OCI-LY3 (cell line): ENCODE data around the gene ABO.

Experiments
- H2AFZ ChIP-seq: fragments of 200-600, 300-600 bp; shearing (Covaris generic); 2 replicates; pipeline ENCODE4 v1.6.0; 2014; ENCODE audit warnings: antibody characterized with exemption, low read depth, low read length
- H3K27ac ChIP-seq: fragments of 200-600, 300-600 bp; sonication (generic); 2 replicates; pipeline ENCODE4 v1.5.1; 2014; ENCODE audit warnings: mild to moderate bottlenecking, low read length, moderate library complexity, mixed read lengths
- H3K27me3 ChIP-seq: fragments of 200-600, 300-600 bp; sonication (generic); 2 replicates; pipeline ENCODE4 v1.6.1; 2014; ENCODE audit warnings: low read depth, low read length, mixed read lengths
- H3K36me3 ChIP-seq: fragments of 200-600, 300-600 bp; sonication (generic); replicated peaks from 2 replicates; pipeline ENCODE3; 2014; ENCODE audit warnings: low read depth, low read length, mixed read lengths
- H3K4me1 ChIP-seq: fragments of 300-600, 200-600 bp; sonication (generic); 2 replicates; pipeline ENCODE4 v1.6.1; 2014; ENCODE audit warnings: low read length, mixed read lengths
- H3K4me2 ChIP-seq: fragments of 200-600, 300-600 bp; sonication (generic); 2 replicates; pipeline ENCODE4 v1.6.1; 2014; ENCODE audit warnings: low read length, mixed read lengths
- H3K4me3 ChIP-seq: fragments of 300-600, 200-600 bp; sonication (generic); 2 replicates; pipeline ENCODE4 v1.5.1; 2014; ENCODE audit warnings: antibody characterized with exemption, mild to moderate bottlenecking, low read length, moderate library complexity
- H3K79me2 ChIP-seq: fragments of 300-600, 200-600 bp; shearing (Covaris generic); 2 replicates; pipeline ENCODE4 v1.6.1; 2014; ENCODE audit warnings: mild to moderate bottlenecking, low read length, mixed read lengths
- H3K9ac ChIP-seq: fragments of 300-600, 200-600 bp; shearing (Covaris generic); 2 replicates; pipeline ENCODE4 v1.6.0; 2014; ENCODE audit warnings: mild to moderate bottlenecking, low read length, moderate library complexity
- H3K9me3 ChIP-seq: fragments of 200-600, 300-600 bp; shearing (Covaris generic); 2 replicates; pipeline ENCODE4 v1.6.1; 2014; ENCODE audit warnings: low read length, mixed read lengths; ENCODE audit not compliant: insufficient read depth
- H4K20me1 ChIP-seq: fragments of 200-600, 300-600 bp; sonication (generic); 2 replicates; pipeline ENCODE4 v1.6.1; 2016; ENCODE audit warnings: low read length, mixed read lengths; ENCODE audit not compliant: insufficient read depth
- EZH2phosphoT487 ChIP-seq: fragments of 200-600 bp; shearing (Covaris generic); IDR thresholded peaks from 2 replicates; pipeline ENCODE4 v1.6.1; 2018; ENCODE audit warnings: antibody characterized with exemption, mixed run types, low read depth
- TF ChIP-seq, protein P1 (sequence below): fragments of 200-600, 300-600 bp; sonication (generic); IDR thresholded peaks from 2 replicates; pipeline ENCODE4 v1.5.1; 2014; ENCODE audit warnings: antibody characterized with exemption, low read length, low read depth

Gene ABO

DNA sequence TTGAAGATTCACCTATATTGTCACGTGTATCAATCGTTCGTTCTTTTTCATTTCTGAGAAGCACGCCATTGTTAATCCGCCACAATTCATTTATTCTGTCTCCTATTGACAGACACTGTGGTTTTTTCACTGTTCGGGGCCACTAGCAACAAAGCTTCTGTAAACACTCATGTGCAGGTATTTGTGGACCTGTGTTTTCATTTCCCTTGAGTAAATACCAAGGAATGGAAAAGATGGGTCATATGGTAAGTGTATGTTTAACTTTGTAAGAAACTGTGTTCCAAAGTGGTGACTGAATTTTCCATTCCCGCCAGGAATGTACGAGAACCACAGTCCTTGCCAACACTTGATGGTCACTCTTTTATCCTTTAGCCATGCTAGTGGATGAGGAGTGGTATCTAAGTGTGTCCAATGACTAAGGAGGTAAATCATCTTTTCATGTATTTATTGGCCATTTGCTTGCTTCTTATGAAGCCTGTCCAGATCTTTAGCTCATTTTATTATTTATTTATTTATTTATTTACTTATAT is 10.7 kb downstream of the ABO start:
- H3K4me1 ChIP-seq: no peaks in the 10 kb centered on the region
- TF ChIP-seq EZH2phosphoT487: no peak
- TF ChIP-seq, protein P1, sequence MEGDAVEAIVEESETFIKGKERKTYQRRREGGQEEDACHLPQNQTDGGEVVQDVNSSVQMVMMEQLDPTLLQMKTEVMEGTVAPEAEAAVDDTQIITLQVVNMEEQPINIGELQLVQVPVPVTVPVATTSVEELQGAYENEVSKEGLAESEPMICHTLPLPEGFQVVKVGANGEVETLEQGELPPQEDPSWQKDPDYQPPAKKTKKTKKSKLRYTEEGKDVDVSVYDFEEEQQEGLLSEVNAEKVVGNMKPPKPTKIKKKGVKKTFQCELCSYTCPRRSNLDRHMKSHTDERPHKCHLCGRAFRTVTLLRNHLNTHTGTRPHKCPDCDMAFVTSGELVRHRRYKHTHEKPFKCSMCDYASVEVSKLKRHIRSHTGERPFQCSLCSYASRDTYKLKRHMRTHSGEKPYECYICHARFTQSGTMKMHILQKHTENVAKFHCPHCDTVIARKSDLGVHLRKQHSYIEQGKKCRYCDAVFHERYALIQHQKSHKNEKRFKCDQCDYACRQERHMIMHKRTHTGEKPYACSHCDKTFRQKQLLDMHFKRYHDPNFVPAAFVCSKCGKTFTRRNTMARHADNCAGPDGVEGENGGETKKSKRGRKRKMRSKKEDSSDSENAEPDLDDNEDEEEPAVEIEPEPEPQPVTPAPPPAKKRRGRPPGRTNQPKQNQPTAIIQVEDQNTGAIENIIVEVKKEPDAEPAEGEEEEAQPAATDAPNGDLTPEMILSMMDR: no peak
- no peak overlapping the region for H2AFZ ChIP-seq
- no peak overlapping the region for H3K4me2 ChIP-seq
- no peaks in the 10 kb centered on the region for H3K79me2 ChIP-seq
- H3K27me3 ChIP-seq: peaks cover 6% of the 10 kb centered on the region; the same call in 1 of the 2 replicates
- H3K4me3 ChIP-seq: no peak overlapping the region
- no peaks in the 10 kb centered on the region for H4K20me1 ChIP-seq
- H3K9ac ChIP-seq: no peak overlapping the region
- no peaks in the 10 kb centered on the region for H3K9me3 ChIP-seq
- no peak overlapping the region for H3K27ac ChIP-seq
- no peaks in the 10 kb centered on the region for H3K36me3 ChIP-seq

DNA sequence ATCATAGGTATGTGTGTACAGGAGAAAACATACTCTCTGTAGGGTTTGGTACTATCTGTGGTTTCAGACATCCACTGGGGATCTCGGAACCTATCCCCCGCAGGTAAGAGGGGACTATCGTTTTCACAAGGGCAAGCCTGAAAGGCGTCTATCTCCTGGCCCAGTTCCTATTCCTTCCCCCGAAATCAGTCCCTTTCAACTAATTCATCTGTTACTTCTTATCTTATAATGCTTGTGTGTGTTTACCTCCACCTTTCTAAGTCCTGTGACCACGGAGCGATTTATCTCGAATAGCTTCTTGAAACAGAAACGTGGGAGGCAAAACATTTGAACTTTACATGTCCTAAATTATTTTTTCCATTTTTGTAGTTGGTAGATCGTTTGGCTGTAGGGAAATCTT is 11.4 kb downstream of the ABO start:
- no peak overlapping the region for H3K27ac ChIP-seq
- H3K9me3 ChIP-seq: no peaks in the 10 kb centered on the region
- no peaks in the 10 kb centered on the region for H3K4me1 ChIP-seq
- H3K9ac ChIP-seq: no peak overlapping the region
- no peaks in the 10 kb centered on the region for H3K36me3 ChIP-seq
- H3K4me2 ChIP-seq: no peak overlapping the region
- H2AFZ ChIP-seq: no peak overlapping the region
- H3K79me2 ChIP-seq: no peaks in the 10 kb centered on the region
- H3K4me3 ChIP-seq: no peak overlapping the region
- TF ChIP-seq EZH2phosphoT487: no peak
- TF ChIP-seq, protein P1: no peak
- no peaks in the 10 kb centered on the region for H4K20me1 ChIP-seq
- H3K27me3 ChIP-seq: peaks cover 6% of the 10 kb centered on the region; the same call in 1 of the 2 replicates

DNA sequence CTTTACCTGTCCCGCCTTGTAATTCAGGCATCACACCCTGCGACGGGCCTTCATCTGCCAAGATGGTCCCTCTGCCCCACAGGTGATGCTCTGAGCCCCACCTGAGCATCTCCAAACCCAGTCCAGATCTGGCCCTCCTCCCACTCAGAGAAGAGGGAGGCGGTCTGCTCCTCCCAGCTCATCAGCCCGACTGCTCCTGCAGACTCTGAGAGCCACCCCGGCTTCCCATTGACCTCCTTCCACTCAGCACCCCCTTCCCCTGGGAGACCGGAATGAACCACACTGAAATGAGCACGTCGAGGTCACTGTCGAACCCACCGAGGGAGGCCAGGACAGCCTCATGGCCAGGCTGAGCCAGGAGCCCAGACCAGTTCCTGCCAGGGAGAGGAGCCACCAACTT is 12.8 kb downstream of the ABO start:
- Histone ChIP-seq H3K4me1 (no peaks in the 10 kb centered on the region), H3K36me3 (no peaks in the 10 kb centered on the region), H3K4me3 (no peak overlapping the region), H3K27ac (no peak overlapping the region), H4K20me1 (no peaks in the 10 kb centered on the region), H3K9ac (no peak overlapping the region), H3K79me2 (no peaks in the 10 kb centered on the region), H3K4me2 (no peak overlapping the region), H2AFZ (no peak overlapping the region), H3K9me3 (no peaks in the 10 kb centered on the region), H3K27me3 (0 out of 2 replicates have a peak, but pooled peaks cover 4% of the 10 kb centered on the region)
- no peak for TF ChIP-seq EZH2phosphoT487

DNA sequence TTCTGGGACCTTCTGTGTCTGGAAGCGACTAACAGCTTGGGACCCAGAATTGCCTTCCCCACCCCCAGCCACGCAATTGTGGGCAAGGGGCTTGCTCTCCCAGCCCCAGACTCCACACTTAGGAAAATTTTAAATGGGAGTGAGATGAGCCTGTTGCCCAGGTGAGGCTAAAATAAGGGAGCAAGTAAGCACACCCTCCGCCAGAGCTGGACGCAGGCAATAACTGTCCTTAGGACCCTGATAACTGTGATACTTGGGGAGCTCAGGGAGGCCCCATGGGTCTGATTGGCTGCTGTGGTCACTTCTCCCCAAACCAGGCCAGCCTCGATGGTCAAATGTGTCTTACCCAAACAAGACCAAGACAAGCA is 13.3 kb downstream of the ABO start:
- Histone ChIP-seq H3K27me3 (0 out of 2 replicates have a peak, but pooled peaks cover 4% of the 10 kb centered on the region), H4K20me1 (no peaks in the 10 kb centered on the region)
- no peak for TF ChIP-seq EZH2phosphoT487
- TF ChIP-seq, protein P1: no peak

More for the DNA sequence above, 13.3 kb downstream of the ABO start:
- no peaks in the 10 kb centered on the region for H3K79me2 ChIP-seq
- no peak overlapping the region for H3K4me3 ChIP-seq
- no peaks in the 10 kb centered on the region for H3K9me3 ChIP-seq
- H3K27ac ChIP-seq: no peak overlapping the region
- H3K4me2 ChIP-seq: no peak overlapping the region
- no peaks in the 10 kb centered on the region for H3K36me3 ChIP-seq
- H2AFZ ChIP-seq: no peak overlapping the region
- no peaks in the 10 kb centered on the region for H3K4me1 ChIP-seq
- H3K9ac ChIP-seq: no peak overlapping the region
